ENCODE results near the gene CPPED1. TPM values are rescaled to one million over a fixed set of nuclear protein-coding genes. Genes with fewer than 3 reads are reported as not detected.

The CPPED1 gene
- total RNA-seq, 1 experiment from 2014 or later, result 7.9 TPM

- Histone ChIP-seq H3K23ac (ENCODE audit: insufficient read length, low read depth, low read length) (no peak overlapping the region), H2BK12ac (ENCODE audit: insufficient read length, low read depth, low read length) (no peak overlapping the region), H3K14ac (ENCODE audit: insufficient read depth, low read length) (no peak overlapping the region), H3K9me3 (ENCODE audit: control insufficient read depth, low read depth, low read length) (no peaks in the 10 kb centered on the region), H3K4ac (ENCODE audit: low read depth, low read length) (no peak overlapping the region), H4K8ac (replicated peaks; ENCODE audit: insufficient read length, low read depth, low read length) (no peak overlapping the region), H2BK15ac (ENCODE audit: low read depth, low read length) (no peak overlapping the region), H3K4me1 (ENCODE audit: insufficient read depth, low read length) (no peaks in the 10 kb centered on the region), H2BK5ac (ENCODE audit: insufficient read length, low read length) (no peak overlapping the region), H3K79me2 (ENCODE audit: insufficient read depth, low read length) (no peaks in the 10 kb centered on the region), H4K20me1 (ENCODE audit: control insufficient read depth, insufficient read depth, insufficient read length) (no peaks in the 10 kb centered on the region), H3K79me1 (ENCODE audit: insufficient read depth, low read depth, low read length, poor library complexity, severe bottlenecking) (no peaks in the 10 kb centered on the region), H2BK20ac (ENCODE audit: low read depth, low read length, poor library complexity, severe bottlenecking) (no peak overlapping the region), H3T11ph (ENCODE audit: low read length) (no peak overlapping the region), H3K9ac (ENCODE audit: extremely low read depth, insufficient read length, low read length) (no peak overlapping the region), H2BK120ac (ENCODE audit: low read depth, low read length, poor library complexity, severe bottlenecking) (no peak overlapping the region), H3K23me2 (ENCODE audit: insufficient read length, low read depth, low read length, poor library complexity, severe bottlenecking) (no peaks in the 10 kb centered on the region), H2AK5ac (ENCODE audit: insufficient read length, low read length) (no peak overlapping the region), H3K27ac (ENCODE audit: insufficient read length, low read depth, low read length) (no peak overlapping the region), H2AFZ (ENCODE audit: low read length) (no peak overlapping the region), H4K91ac (ENCODE audit: insufficient read length, low read depth, low read length) (no peak overlapping the region), H3K4me2 (ENCODE audit: insufficient read depth, insufficient read length, low read length) (no peak overlapping the region), H3K56ac (ENCODE audit: insufficient read length, low read depth, low read length) (no peak overlapping the region), H3K27me3 (ENCODE audit: insufficient read depth, low read length) (no peaks in the 10 kb centered on the region), H4K5ac (ENCODE audit: insufficient read length, low read depth, low read length) (no peak overlapping the region), H3K18ac (ENCODE audit: insufficient read length, low read depth, low read length) (no peak overlapping the region)
- Mint-ChIP-seq H3K9me3 (peaks cover 0 to 3% of the 10 kb centered on the region in 2 experiments; a peak in 1 of 5 replicates), H3K27me3 (ENCODE audit: low read depth) (no peaks in the 10 kb centered on the region; the same call in 1 of the 2 replicates), H3K4me3 (no peak overlapping the region), H3K36me3 (ENCODE audit: insufficient read depth in 1 of 3, low read depth in 3 of 3) (no peaks in the 10 kb centered on the region), H3K27ac (no peak overlapping the region), H3K4me1 (no peaks in the 10 kb centered on the region)
- no peak for DNase-seq
- no peak for TF ChIP-seq CTCF (conservative IDR thresholded peaks at IDR 0.05)
- no CpG with 5 or more reads among the region's 8 CpGs for WGBS (ENCODE audit: extremely low coverage, insufficient read length, low lambda C conversion rate)
Observed at GRCh38 chr16:12643034-12643455, 160.6 kb downstream of the CPPED1 start.
